Nucleus accumbens (tissue), 56 donors: ENCODE data around the gene RASGRP4.
A peak's percentile ranks its signal among the peaks of the same experiment; 100 is the strongest.
"Not testable (repeated sequence)": the region's sequence is repeated elsewhere in the genome, so short reads cannot be mapped to it uniquely, and the experiment has no call there.

Experiments
- DNase-seq, 56 donors: peaks; one replicate each; lab custom pipeline; 2025; lab: John Stamatoyannopoulos, UW

Gene RASGRP4

GRCh38 chr19:38375748-38376147, 50.3 kb downstream of the RASGRP4 start:
- DNase-seq, result no peak

- DNase-seq, result no peak
Observed at GRCh38 chr19:38375098-38375493, 50.9 kb downstream of the RASGRP4 start.

- peak; percentile 78 to 100 (median 99) for DNase-seq
Observed at GRCh38 chr19:38374332-38375097, 51.5 kb downstream of the RASGRP4 start, which contains the start of gene PSMD8. PSMD8 (plus strand) TSS chr19:38374571; CDS start chr19:38374602, 31 bp downstream.

- DNase-seq, result no peak
Observed at GRCh38 chr19:38373907-38374331, 52.1 kb downstream of the RASGRP4 start.

GRCh38 chr19:38371081-38371480, 54.9 kb downstream of the RASGRP4 start:
- no peak for DNase-seq

- no peak for DNase-seq
Observed at GRCh38 chr19:38370299-38370698, 55.7 kb downstream of the RASGRP4 start.

- no peak for DNase-seq
Observed at GRCh38 chr19:38369584-38369983, 56.4 kb downstream of the RASGRP4 start.

- no peak for DNase-seq
Observed at GRCh38 chr19:38367041-38367440, 59.0 kb downstream of the RASGRP4 start.

GRCh38 chr19:38362946-38363688, 62.9 kb downstream of the RASGRP4 start:
- not testable (repeated sequence) for DNase-seq

- DNase-seq, result peak in 8 of 56 donors; percentile 11 to 73 (median 17)
Observed at GRCh38 chr19:38362076-38362945, 63.7 kb downstream of the RASGRP4 start.

GRCh38 chr19:38361633-38362075, 64.4 kb downstream of the RASGRP4 start:
- DNase-seq, result peak in 40 of 56 donors; percentile 1 to 73 (median 28)

- no peak for DNase-seq
Observed at GRCh38 chr19:38360839-38361631, 65.0 kb downstream of the RASGRP4 start.

- DNase-seq, result no peak
Observed at GRCh38 chr19:38360351-38360750, 65.7 kb downstream of the RASGRP4 start.

GRCh38 chr19:38359242-38360021, 66.6 kb downstream of the RASGRP4 start:
- no peak for DNase-seq
